Mucosa of rectum (tissue), 2 donors: ENCODE measurements around the gene NEK9.
A peak's percentile ranks its signal among the peaks of the same experiment; 100 is the strongest.

Source experiments
- H3K27ac ChIP-seq, 2 donors: one replicate each; pipeline ENCODE4 v1.7.0; 2013; ENCODE audit warnings: inconsistent platforms in 2 of 2, low read depth in 2 of 2, low read length in 2 of 2
- H3K27me3 ChIP-seq, 2 donors: one replicate each; pipeline ENCODE4 v1.7.0; 2013; ENCODE audit warnings: low read length in 2 of 2; ENCODE audit not compliant: control insufficient read depth in 2 of 2, insufficient read depth in 2 of 2
- H3K36me3 ChIP-seq, 2 donors: one replicate each; pipeline ENCODE4 v1.7.0; 2013; ENCODE audit warnings: low read length in 2 of 2; ENCODE audit not compliant: control insufficient read depth in 2 of 2, insufficient read depth in 2 of 2
- H3K4me1 ChIP-seq, 2 donors: one replicate each; pipeline ENCODE4 v1.7.0; 2013; ENCODE audit warnings: low read length in 2 of 2, mild to moderate bottlenecking in 1 of 2; ENCODE audit not compliant: control insufficient read depth in 2 of 2, insufficient read depth in 2 of 2
- H3K4me3 ChIP-seq, 2 donors: one replicate each; pipeline ENCODE4 v1.7.0; 2013; ENCODE audit warnings: low read length in 2 of 2
- H3K9ac ChIP-seq, 2 donors: one replicate each; pipeline ENCODE4 v1.7.0; 2013; ENCODE audit warnings: low read length in 2 of 2, low read depth in 1 of 2, mild to moderate bottlenecking in 1 of 2
- H3K9me3 ChIP-seq, 2 donors: one replicate each; pipeline ENCODE4 v1.7.0; 2013; ENCODE audit warnings: low read length in 2 of 2; ENCODE audit not compliant: control insufficient read depth in 2 of 2
- donor health status: healthy.
- donor health status: Normal muscosa, but diverticular disease.

Gene NEK9

GRCh38 chr14:75126679-75127473 is at the start of gene NEK9:
Gene NEK9, minus strand, starts transcription at chr14:75127048. Its CDS starts 127 bp downstream, at chr14:75126921.
- Histone ChIP-seq H3K36me3 (peaks cover 3 to 5% of the 10 kb centered on the region in 2 donors), H3K4me3 (peak within 1 kb of the TSS; percentile 83 to 86), H3K27ac (peak within 1 kb of the TSS; percentile 96 to 97), H3K9me3 (no peaks in the 10 kb centered on the region), H3K27me3 (no peaks in the 10 kb centered on the region), H3K4me1 (peaks cover 22% of the 10 kb centered on the region in 2 donors), H3K9ac (peak within 1 kb of the TSS; percentile 89 to 90)

- no peaks in the 10 kb centered on the region for H3K27me3 ChIP-seq
- H3K36me3 ChIP-seq: no peaks in the 10 kb centered on the region
- H3K4me1 ChIP-seq: peaks cover 6 to 8% of the 10 kb centered on the region in 2 donors
- peak within 1 kb of the TSS; percentile 95 to 99 for H3K27ac ChIP-seq
- H3K9ac ChIP-seq: peak within 1 kb of the TSS; percentile 97 to 98
- peak within 1 kb of the TSS; percentile 93 to 96 for H3K4me3 ChIP-seq
- H3K9me3 ChIP-seq: no peaks in the 10 kb centered on the region
Measured at GRCh38 chr14:75176142-75176820, 49.4 kb upstream of the NEK9 start, which contains the start of gene TMED10. Gene TMED10, minus strand, starts transcription at chr14:75176612. Its CDS starts 33 bp downstream, at chr14:75176579.

GRCh38 chr14:75175677-75176141 is 48.9 kb upstream of the NEK9 start:
- H3K36me3 ChIP-seq: no peaks in the 10 kb centered on the region
- H3K4me3 ChIP-seq: peak overlapping the region; percentile 93 to 96
- peaks cover 6 to 8% of the 10 kb centered on the region in 2 donors for H3K4me1 ChIP-seq
- peak overlapping the region; percentile 97 to 98 for H3K9ac ChIP-seq
- no peaks in the 10 kb centered on the region for H3K27me3 ChIP-seq
- H3K27ac ChIP-seq: peak overlapping the region; percentile 95 to 99
- no peaks in the 10 kb centered on the region for H3K9me3 ChIP-seq

GRCh38 chr14:75174066-75174465 is 47.2 kb upstream of the NEK9 start:
- Histone ChIP-seq H3K27ac (no peak overlapping the region), H3K27me3 (no peaks in the 10 kb centered on the region), H3K36me3 (no peaks in the 10 kb centered on the region), H3K9ac (no peak overlapping the region), H3K4me3 (peak overlapping the region in 1 of 2 donors; percentile 26), H3K4me1 (peaks cover 6 to 8% of the 10 kb centered on the region in 2 donors), H3K9me3 (no peaks in the 10 kb centered on the region)

DNA sequence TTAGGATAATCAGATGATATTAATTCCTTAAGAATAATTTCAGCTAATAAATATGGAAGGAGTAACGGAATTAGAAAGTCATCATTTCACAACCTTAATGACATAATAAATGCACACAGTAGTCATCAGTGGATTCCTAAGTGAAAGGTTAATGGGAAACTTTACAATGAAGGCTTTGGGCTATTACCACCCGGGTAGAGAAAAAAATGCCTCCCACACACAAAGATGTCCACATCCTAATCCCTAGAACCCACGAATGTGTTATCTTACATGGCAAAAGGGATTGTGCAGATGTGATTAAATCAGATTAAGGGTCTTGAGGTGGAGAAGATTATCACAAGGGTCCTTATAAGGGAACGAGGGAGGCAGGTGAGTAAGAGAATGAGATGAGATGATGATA is 43.9 kb upstream of the NEK9 start:
- H3K9ac ChIP-seq: no peak overlapping the region
- no peaks in the 10 kb centered on the region for H3K27me3 ChIP-seq
- no peak overlapping the region for H3K4me3 ChIP-seq
- H3K9me3 ChIP-seq: no peaks in the 10 kb centered on the region
- H3K4me1 ChIP-seq: peaks cover 10 to 13% of the 10 kb centered on the region in 2 donors
- no peak overlapping the region for H3K27ac ChIP-seq
- H3K36me3 ChIP-seq: no peaks in the 10 kb centered on the region

- H3K36me3 ChIP-seq: no peaks in the 10 kb centered on the region
- no peaks in the 10 kb centered on the region for H3K9me3 ChIP-seq
- no peaks in the 10 kb centered on the region for H3K27me3 ChIP-seq
- H3K27ac ChIP-seq: no peak overlapping the region
- peaks cover 8 to 10% of the 10 kb centered on the region in 2 donors for H3K4me1 ChIP-seq
- no peak overlapping the region for H3K4me3 ChIP-seq
- no peak overlapping the region for H3K9ac ChIP-seq
Measured at GRCh38 chr14:75168586-75169335, 41.9 kb upstream of the NEK9 start.

DNA sequence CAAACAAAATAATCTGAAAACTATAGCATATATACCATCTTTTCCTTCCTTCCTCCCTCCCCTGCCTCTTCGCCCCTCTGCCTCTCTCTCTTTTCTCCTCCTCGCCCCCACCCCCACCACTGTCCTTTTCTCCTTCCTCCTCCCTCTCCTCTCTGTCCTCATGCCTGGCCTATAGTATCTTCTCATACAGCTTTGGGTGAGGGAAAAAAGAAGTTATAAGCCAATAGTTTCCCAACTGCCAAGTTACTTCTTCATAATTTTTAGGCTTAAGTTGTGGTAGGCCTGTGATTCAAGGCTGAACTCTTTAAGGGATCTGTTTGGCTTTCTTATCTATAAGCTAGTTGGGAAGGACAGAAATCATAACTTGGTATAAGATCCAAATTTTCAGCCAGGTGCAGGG is 40.5 kb upstream of the NEK9 start:
- no peak overlapping the region for H3K4me3 ChIP-seq
- H3K36me3 ChIP-seq: no peaks in the 10 kb centered on the region
- H3K9me3 ChIP-seq: no peaks in the 10 kb centered on the region
- peaks cover 5 to 10% of the 10 kb centered on the region in 2 donors for H3K4me1 ChIP-seq
- no peak overlapping the region for H3K27ac ChIP-seq
- no peaks in the 10 kb centered on the region for H3K27me3 ChIP-seq
- no peak overlapping the region for H3K9ac ChIP-seq

- Histone ChIP-seq H3K9ac (no peak overlapping the region), H3K36me3 (no peaks in the 10 kb centered on the region), H3K27me3 (no peaks in the 10 kb centered on the region), H3K4me1 (peaks cover 7 to 10% of the 10 kb centered on the region in 2 donors), H3K9me3 (no peaks in the 10 kb centered on the region), H3K4me3 (no peak overlapping the region), H3K27ac (no peak overlapping the region)
Measured at GRCh38 chr14:75165586-75166391, 38.9 kb upstream of the NEK9 start.

GRCh38 chr14:75164809-75165208 is 38.0 kb upstream of the NEK9 start:
- no peak overlapping the region for H3K27ac ChIP-seq
- H3K36me3 ChIP-seq: no peaks in the 10 kb centered on the region
- H3K27me3 ChIP-seq: no peaks in the 10 kb centered on the region
- H3K4me3 ChIP-seq: no peak overlapping the region
- H3K9me3 ChIP-seq: no peaks in the 10 kb centered on the region
- peaks cover 10 to 18% of the 10 kb centered on the region in 2 donors for H3K4me1 ChIP-seq
- H3K9ac ChIP-seq: no peak overlapping the region
